Esophagus (tissue), 2 donors: ENCODE measurements around the gene FAM163B. TPM values are rescaled to one million over a fixed set of nuclear protein-coding genes. Genes with fewer than 3 reads are reported as not detected.

Experiments
- H3K27ac ChIP-seq, 2 donors: one replicate each; pipeline ENCODE4 v1.5.1; 2013; ENCODE audit warnings: low read depth in 2 of 2, mild to moderate bottlenecking in 2 of 2, inconsistent platforms in 1 of 2, low read length in 1 of 2, moderate library complexity in 1 of 2
- H3K27me3 ChIP-seq, 2 donors: one replicate each; pipeline ENCODE4 v1.6.1; 2013; ENCODE audit warnings: low read length in 2 of 2, control low read depth in 1 of 2, mild to moderate bottlenecking in 1 of 2; ENCODE audit not compliant: insufficient read depth in 2 of 2, control insufficient read depth in 1 of 2
- H3K36me3 ChIP-seq, 2 donors: one replicate each; pipeline ENCODE4 v1.6.1; 2013; ENCODE audit warnings: low read length in 1 of 2; ENCODE audit not compliant: control insufficient read depth in 2 of 2, insufficient read depth in 2 of 2
- H3K4me1 ChIP-seq, 2 donors: one replicate each; pipeline ENCODE4 v1.6.1; 2013; ENCODE audit warnings: low read length in 1 of 2; ENCODE audit not compliant: control insufficient read depth in 2 of 2, insufficient read depth in 2 of 2
- H3K4me3 ChIP-seq, 2 donors: one replicate each; pipeline ENCODE4 v1.5.1; 2013; ENCODE audit warnings: low read length in 2 of 2, mild to moderate bottlenecking in 2 of 2, low read depth in 1 of 2, moderate library complexity in 1 of 2
- H3K9me3 ChIP-seq, 2 donors: one replicate each; pipeline ENCODE4 v1.6.1; 2013; ENCODE audit warnings: mild to moderate bottlenecking in 2 of 2, low read depth in 1 of 2, low read length in 1 of 2, moderate library complexity in 1 of 2; ENCODE audit not compliant: control insufficient read depth in 2 of 2, insufficient read depth in 1 of 2
- WGBS, 2 donors: extraction: QIAGEN DNeasy Blood & Tissue Kit; methylation state at CpG; one replicate each; pipeline ENCODE4 v1.1.7; 2013; 5-methylcytosine and 5-hydroxymethylcytosine counted together
- polyA plus RNA-seq, 2 donors: library from polyadenylated mRNA; stranded (reverse); fragments of 200-250 nt; gene quantifications; one replicate each; pipeline ENCODE4 v1.2.3, GENCODE V29; 2013
- donor health status: healthy with polysubstance abuse.
- donor health status: Bipolar disorder and iron deficiency.

Gene FAM163B
- polyA plus RNA-seq, 2 donors, result not detected

DNA sequence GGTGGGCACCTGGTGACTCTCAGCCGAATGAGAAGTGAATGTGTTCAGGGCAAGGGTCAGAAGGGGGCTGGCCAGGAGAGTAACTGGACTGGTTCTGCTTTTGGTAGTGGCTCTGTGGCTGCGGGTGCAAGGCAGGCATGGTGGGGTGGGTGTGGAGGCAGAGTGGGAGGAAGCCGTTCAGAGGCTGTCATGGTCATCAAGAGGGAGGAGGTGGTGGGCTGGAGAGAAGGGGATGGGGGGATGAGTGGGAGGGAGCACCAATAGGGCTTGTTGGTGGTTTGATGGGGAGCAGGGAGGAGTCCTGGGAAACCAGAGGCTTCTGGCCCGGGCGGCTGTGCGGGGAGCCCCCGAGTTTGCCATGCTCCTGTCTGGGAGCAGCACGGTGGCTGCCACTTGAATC is 13.3 kb downstream of the FAM163B start:
- Histone ChIP-seq H3K27me3 (no peaks in the 10 kb centered on the region), H3K4me1 (no peaks in the 10 kb centered on the region), H3K9me3 (peaks cover 6 to 18% of the 10 kb centered on the region in 2 donors), H3K36me3 (no peaks in the 10 kb centered on the region), H3K27ac (no peak overlapping the region), H3K4me3 (no peak overlapping the region)
- 87 to 89% methylated on average over 8 of the region's 8 CpGs for WGBS, 2 donors

DNA sequence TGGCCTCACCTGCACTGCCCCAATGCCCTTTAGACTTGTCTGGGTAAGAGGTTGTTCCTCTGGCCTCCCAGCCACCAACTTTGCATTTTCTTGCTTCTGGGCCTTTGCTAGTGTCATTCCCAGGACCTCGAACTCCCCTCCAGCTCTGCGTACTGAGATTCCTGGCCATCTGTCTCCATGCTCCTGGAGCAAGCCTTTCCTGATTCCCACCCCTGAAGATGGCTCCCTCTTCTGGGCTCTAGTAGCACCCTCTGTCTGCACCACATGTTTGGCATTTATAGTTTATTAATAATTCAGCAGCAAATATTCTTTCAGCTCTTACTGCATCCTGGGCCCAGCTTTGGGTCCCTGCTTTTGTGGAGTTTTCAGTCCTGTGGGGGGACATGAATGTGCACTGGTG is 14.9 kb downstream of the FAM163B start:
- peaks cover 6 to 16% of the 10 kb centered on the region in 2 donors for H3K9me3 ChIP-seq
- WGBS, 2 donors, result 93 to 97% methylated on average over 2 of the region's 2 CpGs
- H3K36me3 ChIP-seq, result no peaks in the 10 kb centered on the region
- H3K27ac ChIP-seq, result no peak overlapping the region
- H3K27me3 ChIP-seq, result no peaks in the 10 kb centered on the region
- no peaks in the 10 kb centered on the region for H3K4me1 ChIP-seq
- no peak overlapping the region for H3K4me3 ChIP-seq

DNA sequence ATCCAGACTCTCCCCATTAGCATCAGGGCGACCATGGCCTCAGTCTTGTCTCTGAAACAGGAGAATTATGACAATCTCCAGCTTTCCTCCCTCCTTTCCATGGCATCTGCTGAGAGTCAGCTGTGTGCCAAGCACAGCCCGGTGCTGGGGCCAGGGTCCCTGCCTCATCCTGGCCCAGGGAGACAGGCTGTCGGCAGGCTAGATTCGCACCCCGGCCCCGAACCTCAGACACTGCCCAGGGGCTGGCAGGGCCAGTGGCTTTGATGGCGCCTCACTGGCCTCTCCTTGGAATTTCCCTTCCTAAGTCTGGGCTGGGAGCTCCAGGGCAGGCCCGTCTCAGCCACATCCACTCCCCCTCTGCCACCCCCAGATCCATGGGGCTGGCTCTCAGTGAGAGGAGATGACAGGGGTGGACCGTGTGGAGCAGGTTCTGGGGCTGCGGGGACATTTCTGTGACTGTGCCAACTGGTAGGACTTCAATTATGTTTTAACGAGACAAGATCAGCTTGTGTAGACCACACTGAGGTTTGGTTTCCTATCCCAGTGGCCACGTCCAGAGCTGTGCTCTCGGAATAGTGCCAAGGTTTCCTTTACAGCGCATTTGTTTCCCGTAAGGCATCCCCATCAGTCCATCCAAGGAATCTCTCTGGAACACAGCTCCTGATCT is 15.5 kb downstream of the FAM163B start:
- Histone ChIP-seq H3K4me1 (no peaks in the 10 kb centered on the region), H3K27me3 (no peaks in the 10 kb centered on the region), H3K9me3 (peaks cover 6 to 13% of the 10 kb centered on the region in 2 donors), H3K36me3 (no peaks in the 10 kb centered on the region), H3K27ac (no peak overlapping the region), H3K4me3 (no peak overlapping the region)
- WGBS, 2 donors, result 73% methylated on average over 15 of the region's 15 CpGs

DNA sequence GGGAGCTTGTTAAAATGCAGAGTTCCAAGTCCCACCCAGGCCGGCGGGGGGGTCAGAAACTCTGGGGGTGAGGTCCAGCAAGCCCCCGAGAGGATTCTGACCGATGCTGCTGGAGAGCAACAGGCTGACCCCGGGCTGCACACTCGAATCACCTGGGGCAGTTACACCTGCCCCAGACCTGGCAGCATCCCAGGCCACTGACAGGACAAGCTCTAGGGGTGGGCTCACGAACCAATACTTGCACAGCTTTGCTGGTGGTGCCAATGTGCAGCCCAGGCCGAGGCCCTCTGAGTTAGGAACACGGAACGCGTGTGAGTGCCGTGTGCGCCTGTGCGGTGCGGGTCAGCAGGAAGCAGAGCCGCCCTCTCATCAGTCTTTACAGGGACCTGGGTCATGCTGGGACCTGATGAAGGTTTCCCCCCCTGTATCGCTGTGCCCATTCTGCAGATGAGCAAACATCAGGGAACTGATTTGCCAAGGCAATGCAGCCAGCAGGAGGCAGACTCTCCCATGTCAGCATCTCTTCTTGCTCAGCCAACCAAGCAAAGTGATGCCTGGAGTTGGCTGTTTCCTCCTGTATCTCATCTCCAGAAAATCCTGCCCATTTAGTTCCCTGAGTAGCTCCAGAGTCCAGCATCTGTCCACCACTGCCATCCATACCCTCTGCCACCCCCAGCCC is 16.3 kb downstream of the FAM163B start:
- 73 to 79% methylated on average over 17 of the region's 17 CpGs for WGBS, 2 donors
- Histone ChIP-seq H3K9me3 (peaks cover 6 to 7% of the 10 kb centered on the region in 2 donors), H3K27ac (no peak overlapping the region), H3K4me3 (no peak overlapping the region), H3K36me3 (no peaks in the 10 kb centered on the region), H3K27me3 (no peaks in the 10 kb centered on the region), H3K4me1 (no peaks in the 10 kb centered on the region)

DNA sequence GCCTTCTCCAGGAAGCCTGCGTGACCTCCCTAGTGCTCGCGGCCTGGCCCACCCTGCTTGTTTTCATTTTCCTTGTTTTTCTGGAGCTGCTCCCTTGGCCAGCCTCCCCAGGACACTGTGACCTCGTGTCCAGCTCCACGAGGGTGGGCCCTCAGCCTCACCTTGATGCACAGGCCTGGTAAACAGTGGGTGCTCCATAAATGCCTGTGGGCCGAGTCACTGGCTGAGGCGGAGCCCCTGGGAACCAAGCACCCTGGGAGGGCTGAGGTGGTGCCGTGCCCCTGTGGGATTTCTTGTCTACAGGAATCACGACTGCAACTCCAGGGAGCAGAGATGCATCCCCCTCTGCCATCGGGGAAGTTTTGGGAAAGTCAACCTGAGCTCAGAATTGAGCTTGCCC is 17.2 kb downstream of the FAM163B start:
- no peaks in the 10 kb centered on the region for H3K4me1 ChIP-seq
- peaks cover 3 to 6% of the 10 kb centered on the region in 2 donors for H3K9me3 ChIP-seq
- WGBS, 2 donors, result 52 to 63% methylated on average over 10 of the region's 10 CpGs
- no peaks in the 10 kb centered on the region for H3K36me3 ChIP-seq
- no peaks in the 10 kb centered on the region for H3K27me3 ChIP-seq
- H3K27ac ChIP-seq, result no peak overlapping the region
- H3K4me3 ChIP-seq, result no peak overlapping the region

DNA sequence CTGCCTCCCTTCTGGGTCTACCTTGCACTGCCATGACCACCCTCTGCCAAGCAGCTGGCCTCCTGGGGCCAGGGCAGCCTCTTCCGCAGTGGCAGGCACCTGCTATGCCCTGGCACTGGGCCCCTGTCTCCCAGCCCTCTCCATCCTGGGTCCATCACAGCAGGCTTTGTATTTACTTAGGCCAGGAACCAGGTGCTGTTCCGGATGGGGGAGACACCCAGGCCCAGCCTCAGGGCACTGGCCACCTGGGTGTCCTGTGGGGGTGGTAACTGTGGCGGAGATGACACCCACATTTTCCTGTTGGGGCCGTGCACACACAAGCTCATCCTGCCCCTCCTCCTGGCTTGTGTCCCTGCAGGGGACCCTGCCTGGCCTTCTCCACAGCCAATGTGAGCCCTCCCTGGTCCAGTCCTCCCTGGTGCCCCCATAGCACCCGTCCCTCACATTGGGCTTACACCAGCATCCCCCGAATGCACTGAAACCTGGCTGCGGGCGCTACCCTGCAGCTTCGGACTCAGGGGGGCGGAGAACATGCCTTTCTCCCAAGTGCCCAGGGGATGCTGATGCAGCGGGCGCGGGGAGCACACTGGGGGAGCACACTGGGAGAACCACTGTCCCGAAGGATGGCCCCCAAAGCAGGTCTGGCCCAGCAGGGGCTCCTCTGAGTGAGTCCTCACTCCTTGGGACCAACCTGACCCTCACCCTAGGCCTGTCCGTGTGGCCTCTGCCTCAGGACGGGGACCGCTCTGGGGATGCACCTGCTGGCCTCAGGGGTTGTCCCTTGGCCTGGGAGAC is 17.9 kb downstream of the FAM163B start:
- Histone ChIP-seq H3K4me1 (no peaks in the 10 kb centered on the region), H3K27ac (no peak overlapping the region), H3K36me3 (no peaks in the 10 kb centered on the region), H3K27me3 (no peaks in the 10 kb centered on the region), H3K9me3 (peaks cover 2 to 3% of the 10 kb centered on the region in 2 donors), H3K4me3 (no peak overlapping the region)
- WGBS, 2 donors, result 83% methylated on average over 17 of the region's 17 CpGs

DNA sequence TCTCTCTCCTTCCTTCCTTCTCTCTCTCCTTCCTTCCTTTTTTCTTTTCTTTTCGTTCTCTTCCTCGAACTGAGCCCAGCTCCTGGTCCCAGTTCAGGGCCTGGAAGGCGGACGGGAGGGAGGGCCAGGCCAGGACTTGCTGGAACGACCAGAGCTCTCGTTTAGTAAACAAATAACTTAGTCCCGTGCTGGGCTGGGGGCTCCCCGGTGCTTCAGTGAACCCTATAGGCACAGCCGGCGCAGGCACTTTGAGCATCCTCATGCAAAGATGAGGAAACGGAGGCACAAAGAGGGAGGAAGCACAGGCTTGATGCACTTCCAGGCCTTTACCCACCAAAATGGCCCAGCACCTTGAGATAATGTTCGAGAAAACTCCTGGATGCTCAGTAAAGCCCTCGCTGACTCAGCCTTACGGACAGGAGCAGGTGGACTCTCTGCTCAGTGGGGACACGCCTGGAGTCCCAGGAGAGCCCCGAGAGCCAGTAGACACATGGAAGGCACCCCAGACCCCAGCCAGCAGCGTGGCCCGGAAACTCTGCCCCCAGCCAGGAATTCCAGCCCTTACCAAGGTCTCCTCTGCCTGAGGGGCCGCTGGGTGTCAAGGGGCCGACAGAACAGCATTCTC is 18.8 kb downstream of the FAM163B start:
- 68 to 71% methylated on average over 20 of the region's 20 CpGs for WGBS, 2 donors
- Histone ChIP-seq H3K4me3 (no peak overlapping the region), H3K27me3 (peaks cover 0 to 4% of the 10 kb centered on the region in 2 donors), H3K4me1 (no peaks in the 10 kb centered on the region), H3K36me3 (no peaks in the 10 kb centered on the region), H3K27ac (no peak overlapping the region), H3K9me3 (peaks cover 0 to 3% of the 10 kb centered on the region in 2 donors)

DNA sequence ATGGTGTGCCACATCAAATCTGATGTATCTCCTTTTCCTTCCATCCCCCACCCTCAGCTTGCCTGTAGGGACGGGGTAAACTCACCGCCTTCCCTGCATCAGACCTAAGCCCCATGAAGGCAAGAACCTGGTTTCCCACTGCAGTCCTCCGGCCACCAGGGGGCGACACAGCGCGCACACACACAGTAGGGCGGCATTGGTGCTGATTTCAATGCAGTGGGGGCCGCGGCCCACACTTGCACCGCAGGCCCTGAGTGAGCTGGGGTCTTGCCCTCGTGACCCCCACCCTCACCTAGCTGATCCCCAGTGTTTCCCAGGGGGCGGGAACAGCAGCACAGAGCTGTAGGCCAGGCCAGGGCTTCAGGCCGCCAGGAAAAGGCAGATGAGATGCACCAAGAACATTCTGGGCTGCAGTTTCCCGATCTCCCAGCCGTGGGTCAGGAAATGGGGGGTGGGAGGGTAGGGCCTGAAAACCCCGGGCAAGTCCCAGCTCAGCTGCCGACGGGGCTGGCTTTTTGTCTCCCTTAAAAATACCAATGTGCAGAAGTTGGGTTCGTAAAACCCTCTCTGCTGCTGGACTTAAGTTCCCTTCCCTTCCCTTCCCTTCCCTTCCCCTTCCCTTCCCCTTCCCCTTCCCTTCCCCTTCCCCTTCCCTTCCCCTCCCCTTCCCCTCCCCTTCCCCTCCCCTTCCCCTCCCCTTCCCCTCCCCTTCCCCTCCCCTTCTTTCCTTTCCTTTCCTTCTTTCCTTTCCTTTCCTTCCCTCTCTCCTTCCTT is 19.5 kb downstream of the FAM163B start:
- Histone ChIP-seq H3K4me1 (no peaks in the 10 kb centered on the region), H3K9me3 (peaks cover 0 to 3% of the 10 kb centered on the region in 2 donors), H3K36me3 (no peaks in the 10 kb centered on the region), H3K27ac (no peak overlapping the region), H3K27me3 (peaks cover 0 to 8% of the 10 kb centered on the region in 2 donors), H3K4me3 (no peak overlapping the region)
- 42 to 52% methylated on average over 19 of the region's 19 CpGs for WGBS, 2 donors

DNA sequence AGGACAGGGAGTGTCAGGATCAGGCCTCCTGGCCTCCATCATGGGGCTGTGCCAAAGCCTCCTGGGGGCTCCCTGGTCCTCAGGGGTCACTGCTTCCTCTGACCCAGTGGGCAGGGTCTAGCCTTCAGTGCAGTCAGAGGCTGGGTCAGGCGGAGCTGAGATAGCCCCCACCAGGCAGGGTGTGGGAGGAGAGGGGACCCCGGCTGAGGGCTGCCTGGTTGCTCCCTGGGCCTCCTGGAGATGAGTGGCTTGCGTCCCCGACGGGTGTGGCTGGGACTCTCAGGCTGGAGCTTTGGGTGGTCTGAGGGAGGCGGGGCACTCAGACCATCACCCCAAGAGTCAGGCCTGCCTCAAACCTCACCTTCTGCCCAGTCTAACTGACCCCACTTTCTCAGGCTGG is 21.7 kb downstream of the FAM163B start:
- Histone ChIP-seq H3K27me3 (peaks cover 0 to 8% of the 10 kb centered on the region in 2 donors), H3K4me1 (no peaks in the 10 kb centered on the region), H3K36me3 (no peaks in the 10 kb centered on the region), H3K4me3 (no peak overlapping the region), H3K27ac (no peak overlapping the region), H3K9me3 (peaks cover 0 to 3% of the 10 kb centered on the region in 2 donors)
- 87 to 90% methylated on average over 6 of the region's 6 CpGs for WGBS, 2 donors
